ENCODE measurements around the gene NXPH4. TPM values are rescaled to one million over a fixed set of nuclear protein-coding genes. Genes with fewer than 3 reads are reported as not detected.

NXPH4 gene
- total and polyA plus RNA-seq, 2 donors (not counting 1 experiment from before 2014, with no cell fraction given): 3.5 to 8.6 TPM

DNA sequence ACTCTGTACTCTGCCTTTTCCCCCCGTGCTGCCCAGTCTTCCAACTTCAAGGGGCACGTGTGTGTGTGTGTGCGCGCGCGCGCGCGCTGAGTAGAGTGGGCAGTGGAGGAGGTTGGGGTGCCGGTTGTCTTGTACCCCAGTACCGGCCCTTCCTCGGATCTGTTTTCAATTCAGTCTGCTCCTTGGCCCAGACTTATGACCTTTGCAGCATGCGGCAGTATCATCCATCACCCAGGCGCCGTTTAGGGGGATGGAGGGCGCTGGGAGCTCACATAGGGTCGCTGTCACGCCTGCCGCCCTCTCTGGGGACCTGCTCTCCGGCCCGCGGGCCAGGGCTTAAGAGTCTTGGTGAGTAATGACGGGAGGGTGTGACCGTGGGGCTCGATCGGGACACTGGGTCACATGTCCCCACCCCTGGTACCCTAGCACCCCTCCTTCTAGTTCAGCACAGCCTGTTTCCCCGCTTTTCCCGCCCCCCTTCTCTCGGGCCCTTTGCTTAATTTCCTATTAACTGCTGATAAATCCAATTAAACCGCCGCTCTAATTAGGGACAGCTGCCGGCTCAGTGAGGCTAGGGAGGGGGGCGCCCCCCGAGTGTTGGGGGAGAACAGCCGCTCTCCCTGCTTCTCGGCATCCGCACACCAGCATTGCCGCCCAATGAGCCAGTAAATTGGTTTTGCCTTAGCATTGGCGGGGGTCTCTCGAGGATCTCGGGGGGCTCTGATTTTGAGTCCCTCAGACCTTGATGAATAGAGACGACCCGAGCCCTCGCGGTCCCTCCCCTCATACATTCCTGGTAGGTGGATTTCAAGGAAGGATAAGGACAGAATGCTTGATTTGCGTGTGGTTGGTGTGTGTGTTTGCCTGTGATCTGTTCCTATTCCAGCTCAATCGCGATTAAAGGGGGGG is 25.1 kb downstream of the NXPH4 start:
- peak overlapping the region; percentile 95 for H3K4me2 ChIP-seq (replicated peaks; ENCODE audit: low read depth, low read length, poor library complexity, severe bottlenecking)
- H3K27me3 Mint-ChIP-seq: peaks cover 12% of the 10 kb centered on the region

More for the DNA sequence above, 25.1 kb downstream of the NXPH4 start:
- peaks cover 0 to 69% (median 32%) of the 10 kb centered on the region in 4 experiments for H3K27me3 ChIP-seq (replicated peaks in 1 of 4; ENCODE audit: control extremely low read depth in 1 of 4, control insufficient read depth in 3 of 4, insufficient read depth in 4 of 4, low read length in 3 of 4)
- ChIA-PET CTCF (interaction anchor here (1.0 to 31.1 kb wide), 14 partner anchors 11 to 217 kb away, joined by 3 to 838 read pairs (median 9); partner anchors contain the start of genes GLI1, LRP1, NEMP1 and NXPH4), POLR2A (interaction anchor here (0.6 to 11.2 kb wide), 8 partner anchors 8 to 233 kb away, joined by 3 to 110 read pairs (median 6); partner anchors contain the start of genes NXPH4 and SHMT2)
- peak; percentile 27 for TF ChIP-seq EZH2 (IDR thresholded peaks at IDR 0.05; ENCODE audit: borderline replicate concordance, insufficient read depth, low read depth, low read length, poor library complexity, severe bottlenecking)
- TF ChIP-seq, protein P1, sequence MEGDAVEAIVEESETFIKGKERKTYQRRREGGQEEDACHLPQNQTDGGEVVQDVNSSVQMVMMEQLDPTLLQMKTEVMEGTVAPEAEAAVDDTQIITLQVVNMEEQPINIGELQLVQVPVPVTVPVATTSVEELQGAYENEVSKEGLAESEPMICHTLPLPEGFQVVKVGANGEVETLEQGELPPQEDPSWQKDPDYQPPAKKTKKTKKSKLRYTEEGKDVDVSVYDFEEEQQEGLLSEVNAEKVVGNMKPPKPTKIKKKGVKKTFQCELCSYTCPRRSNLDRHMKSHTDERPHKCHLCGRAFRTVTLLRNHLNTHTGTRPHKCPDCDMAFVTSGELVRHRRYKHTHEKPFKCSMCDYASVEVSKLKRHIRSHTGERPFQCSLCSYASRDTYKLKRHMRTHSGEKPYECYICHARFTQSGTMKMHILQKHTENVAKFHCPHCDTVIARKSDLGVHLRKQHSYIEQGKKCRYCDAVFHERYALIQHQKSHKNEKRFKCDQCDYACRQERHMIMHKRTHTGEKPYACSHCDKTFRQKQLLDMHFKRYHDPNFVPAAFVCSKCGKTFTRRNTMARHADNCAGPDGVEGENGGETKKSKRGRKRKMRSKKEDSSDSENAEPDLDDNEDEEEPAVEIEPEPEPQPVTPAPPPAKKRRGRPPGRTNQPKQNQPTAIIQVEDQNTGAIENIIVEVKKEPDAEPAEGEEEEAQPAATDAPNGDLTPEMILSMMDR (IDR thresholded peaks at IDR 0.05): no peak
- peak; percentile 59 for DNase-seq
- peaks cover 68 to 75% of the 10 kb centered on the region in 2 donors for H3K4me1 ChIP-seq (ENCODE audit: control insufficient read depth in 2 of 2, insufficient read depth in 2 of 2, low read length in 2 of 2)
- H3K36me3 ChIP-seq (replicated peaks in 1 of 2; ENCODE audit: control extremely low read depth in 1 of 2, control insufficient read depth in 1 of 2, extremely low read depth in 1 of 2, insufficient read depth in 2 of 2, low read length in 1 of 2): no peaks in the 10 kb centered on the region
- peak overlapping the region; percentile 55 for H3K9ac ChIP-seq (ENCODE audit: low read length)
- no peaks in the 10 kb centered on the region for H3K9me3 Mint-ChIP-seq (ENCODE audit: insufficient read depth)
- peaks cover 8% of the 10 kb centered on the region for H4K20me1 ChIP-seq (ENCODE audit: control insufficient read depth, insufficient read depth, low read length, poor library complexity, severe bottlenecking)
- peaks cover 6% of the 10 kb centered on the region for H3K79me2 ChIP-seq (ENCODE audit: control insufficient read depth, insufficient read depth, low read length)
- peak overlapping the region; percentile 23 for H2AFZ ChIP-seq (ENCODE audit: insufficient read depth, low read depth, low read length, poor library complexity, severe bottlenecking)
- intact Hi-C loops (cut with micrococcal nuclease): loop anchor here (5.0 kb wide), 2 partner anchors 129 to 174 kb away; partner anchors contain the start of gene STAT6
- H3K4me3 ChIP-seq (ENCODE audit: control extremely low read depth in 1 of 5, extremely low read depth in 1 of 5, insufficient read depth in 1 of 5, low read depth in 2 of 5, low read length in 4 of 5): peak overlapping the region in 4 of 5 experiments; percentile 17 to 79 (median 39)
- ATAC-seq (ENCODE audit: low read depth): no peak
- WGBS (ENCODE audit: insufficient coverage): 8% methylated on average over 26 of the region's 48 CpGs
- peaks cover 69% of the 10 kb centered on the region for H3K4me1 Mint-ChIP-seq
- no peak overlapping the region for H3K27ac ChIP-seq (ENCODE audit: low read length in 2 of 2)
- H3K27ac Mint-ChIP-seq: peak overlapping the region; percentile 92
- H3K4me3 Mint-ChIP-seq: peak overlapping the region; percentile 89
- peaks cover 0 to 18% (median 0%) of the 10 kb centered on the region in 3 donors for H3K9me3 ChIP-seq (ENCODE audit: control extremely low read depth in 1 of 3, control insufficient read depth in 2 of 3, insufficient read depth in 1 of 3, low read length in 2 of 3)

Data from B cell (primary cell).